Endometrial microvascular endothelial cells (primary cell): ENCODE data around the gene KRTAP1-1. TPM values are rescaled to one million over a fixed set of nuclear protein-coding genes. Genes with fewer than 3 reads are reported as not detected.
"Not testable (repeated sequence)": the region's sequence is repeated elsewhere in the genome, so short reads cannot be mapped to it uniquely, and the experiment has no call there.

Experiments used
- in situ Hi-C: cut with HindIII; loops from 2 replicates; pipeline ENCODE4 v1.10.0; 2017; ENCODE audit warnings: low sequenced_read_pairs, low pct_unique_long_range_greater_than_20kb; ENCODE audit errors: inconsistent ontology term
- total RNA-seq: library from RNA; depleted of rRNA; stranded (reverse); fragments of >200 nt; gene quantifications from one replicate; pipeline ENCODE4 v1.2.3, GENCODE V29; 2015; ENCODE audit errors: inconsistent ontology term

KRTAP1-1 gene
- total RNA-seq, 1 donor from 2014 or later: not detected

GRCh38 chr17:41059276-41060051 lies 18.2 kb upstream of the KRTAP1-1 start:
- in situ Hi-C loops: not testable (repeated sequence)

- in situ Hi-C loops: no loop called here
These were observed 17.5 kb upstream of the KRTAP1-1 start for GRCh38 chr17:41058741-41059140.

- in situ Hi-C loops: no loop called here
These were observed 16.3 kb upstream of the KRTAP1-1 start for GRCh38 chr17:41057547-41057946.

- in situ Hi-C loops: not testable (repeated sequence)
These were observed 13.9 kb upstream of the KRTAP1-1 start, which contains the start of gene KRTAP2-2 for GRCh38 chr17:41055130-41055529. Gene KRTAP2-2 (minus strand): TSS chr17:41055230. CDS start chr17:41055211, 19 bp downstream.

- in situ Hi-C loops: not testable (repeated sequence)
These were observed 13.3 kb upstream of the KRTAP1-1 start for GRCh38 chr17:41054556-41054955.

GRCh38 chr17:41054025-41054424 lies 12.8 kb upstream of the KRTAP1-1 start:
- in situ Hi-C loops: no loop called here

- in situ Hi-C loops: no loop called here
These were observed 11.3 kb upstream of the KRTAP1-1 start for GRCh38 chr17:41052566-41052965.

GRCh38 chr17:41049110-41049509 lies 7.9 kb upstream of the KRTAP1-1 start:
- in situ Hi-C loops: no loop called here

- in situ Hi-C loops: no loop called here
These were observed 7.2 kb upstream of the KRTAP1-1 start for GRCh38 chr17:41048441-41048840.

- in situ Hi-C loops: not testable (repeated sequence)
These were observed 5.7 kb upstream of the KRTAP1-1 start, which contains the start of gene KRTAP2-1 for GRCh38 chr17:41046735-41047465. Gene KRTAP2-1 (minus strand): TSS chr17:41047316. CDS start chr17:41047267, 49 bp downstream.

GRCh38 chr17:41042953-41043352 lies 1.7 kb upstream of the KRTAP1-1 start:
- in situ Hi-C loops: no loop called here

GRCh38 chr17:41037853-41038350 lies 3.3 kb downstream of the KRTAP1-1 start:
- in situ Hi-C loops: no loop called here

GRCh38 chr17:41034346-41034935 lies 6.8 kb downstream of the KRTAP1-1 start, which contains the start of gene KRTAP1-3:
Gene KRTAP1-3 (minus strand): TSS chr17:41034874. CDS start chr17:41034821, 53 bp downstream.
- in situ Hi-C loops: not testable (repeated sequence)

- in situ Hi-C loops: no loop called here
These were observed 11.5 kb downstream of the KRTAP1-1 start, which contains the start of gene KRTAP1-4 for GRCh38 chr17:41029633-41030245. Gene KRTAP1-4 (minus strand): TSS chr17:41030195. CDS start chr17:41030078, 117 bp downstream.

- in situ Hi-C loops: no loop called here
These were observed 14.4 kb downstream of the KRTAP1-1 start, which contains the start of gene KRTAP1-5 for GRCh38 chr17:41026715-41027471. Gene KRTAP1-5 (minus strand): TSS chr17:41027208. CDS start chr17:41027155, 53 bp downstream.

- in situ Hi-C loops: no loop called here
These were observed 16.6 kb downstream of the KRTAP1-1 start for GRCh38 chr17:41024697-41025096.

GRCh38 chr17:41020336-41020735 lies 20.9 kb downstream of the KRTAP1-1 start:
- in situ Hi-C loops: no loop called here

GRCh38 chr17:41019415-41019814 lies 21.8 kb downstream of the KRTAP1-1 start:
- in situ Hi-C loops: no loop called here
